NOMO-1 treated with dmso at 0.1 percent for 144 hours (cell line): ENCODE results near the gene PCYT1B.
A peak's percentile ranks its signal among the peaks of the same experiment; 100 is the strongest.
"Not testable (repeated sequence)": the region's sequence is repeated elsewhere in the genome, so short reads cannot be mapped to it uniquely, and the experiment has no call there.

Experiments used
- DNase-seq: peaks from one replicate; lab custom pipeline; 2025; ENCODE audit not compliant: unreplicated experiment; lab: John Stamatoyannopoulos, UW

PCYT1B gene

DNA sequence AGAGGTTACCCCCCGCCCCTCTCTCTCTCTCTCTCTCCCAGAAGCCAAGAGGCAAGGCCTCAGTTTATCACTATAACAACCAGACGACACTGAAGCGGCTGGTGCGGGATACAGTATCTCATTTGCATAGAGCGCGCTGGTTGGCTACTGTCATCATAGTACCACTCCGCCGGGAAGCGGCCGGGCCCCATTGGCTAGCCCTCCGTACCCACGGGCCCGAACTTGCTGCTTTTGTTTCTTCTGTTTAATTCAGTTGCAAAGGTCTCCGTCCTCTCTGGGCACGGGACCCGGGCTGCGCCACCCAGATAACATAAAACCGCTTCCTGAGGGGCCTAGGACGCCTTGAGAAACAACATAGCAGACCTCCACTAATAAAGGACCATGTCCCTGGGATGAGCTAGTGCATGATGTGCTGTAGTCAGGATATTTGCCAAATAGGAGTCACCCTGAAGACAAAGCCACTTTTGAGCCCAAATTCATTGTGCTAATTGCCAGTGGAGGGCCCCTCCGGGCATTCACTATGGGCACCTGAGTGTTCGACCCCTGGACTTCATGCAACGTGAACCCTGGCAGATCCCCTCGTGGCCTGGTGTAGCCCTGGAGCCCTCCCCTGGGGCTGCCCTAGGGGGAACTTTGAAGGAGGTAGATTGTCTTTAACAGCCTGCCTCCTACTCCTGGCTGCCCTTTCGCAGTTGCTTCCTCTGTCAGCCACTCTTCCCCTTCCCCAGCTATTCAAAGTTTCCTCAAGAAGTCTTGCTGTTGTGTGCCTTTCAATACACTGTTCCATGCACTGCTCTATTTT lies at the start of gene PCYT1B:
PCYT1B (minus strand) TSS at position 91 of the 802 bp plus-strand sequence. CDS start 242 bp downstream, outside the sequence.
- DNase-seq = no peak

DNA sequence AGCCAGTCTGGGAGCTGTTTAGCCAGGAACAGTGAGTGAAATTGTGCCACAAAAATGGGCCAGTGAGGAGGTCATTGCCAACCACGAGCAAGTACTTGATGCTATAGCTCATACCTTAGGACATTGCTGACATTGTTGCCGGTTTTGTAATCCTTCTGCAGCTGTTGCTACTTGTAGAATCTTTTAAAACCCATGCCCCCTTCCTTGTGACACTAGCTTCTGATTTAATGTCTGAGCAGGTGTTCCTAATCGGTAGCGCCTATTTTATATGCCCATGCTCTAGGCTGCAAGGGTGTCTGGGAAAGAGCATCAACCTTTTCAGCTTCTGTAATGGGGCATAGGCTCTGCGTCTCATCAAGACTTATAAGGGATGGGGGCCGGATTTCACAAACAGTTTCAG lies 49.1 kb upstream of the PCYT1B start:
- no peak for DNase-seq

DNA sequence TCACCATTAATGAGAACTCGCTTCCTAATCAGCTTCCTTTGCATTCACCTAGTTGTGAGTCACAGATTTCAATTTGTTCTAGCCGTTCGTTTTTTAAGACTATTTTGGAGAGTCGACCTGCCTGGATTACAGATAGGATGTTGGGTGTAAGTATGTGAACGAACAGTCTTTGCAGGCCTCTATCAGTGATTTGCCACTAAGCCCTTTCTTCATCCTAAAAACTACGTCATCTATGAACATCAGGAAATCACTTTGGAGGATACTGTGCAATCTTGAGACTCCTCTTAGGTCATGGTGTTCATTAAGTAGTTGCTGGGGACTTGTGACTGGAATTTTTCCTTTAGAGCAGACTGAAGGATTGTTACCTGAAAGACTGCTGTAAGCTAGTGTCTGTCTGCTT lies 47.7 kb upstream of the PCYT1B start:
- no peak for DNase-seq

DNA sequence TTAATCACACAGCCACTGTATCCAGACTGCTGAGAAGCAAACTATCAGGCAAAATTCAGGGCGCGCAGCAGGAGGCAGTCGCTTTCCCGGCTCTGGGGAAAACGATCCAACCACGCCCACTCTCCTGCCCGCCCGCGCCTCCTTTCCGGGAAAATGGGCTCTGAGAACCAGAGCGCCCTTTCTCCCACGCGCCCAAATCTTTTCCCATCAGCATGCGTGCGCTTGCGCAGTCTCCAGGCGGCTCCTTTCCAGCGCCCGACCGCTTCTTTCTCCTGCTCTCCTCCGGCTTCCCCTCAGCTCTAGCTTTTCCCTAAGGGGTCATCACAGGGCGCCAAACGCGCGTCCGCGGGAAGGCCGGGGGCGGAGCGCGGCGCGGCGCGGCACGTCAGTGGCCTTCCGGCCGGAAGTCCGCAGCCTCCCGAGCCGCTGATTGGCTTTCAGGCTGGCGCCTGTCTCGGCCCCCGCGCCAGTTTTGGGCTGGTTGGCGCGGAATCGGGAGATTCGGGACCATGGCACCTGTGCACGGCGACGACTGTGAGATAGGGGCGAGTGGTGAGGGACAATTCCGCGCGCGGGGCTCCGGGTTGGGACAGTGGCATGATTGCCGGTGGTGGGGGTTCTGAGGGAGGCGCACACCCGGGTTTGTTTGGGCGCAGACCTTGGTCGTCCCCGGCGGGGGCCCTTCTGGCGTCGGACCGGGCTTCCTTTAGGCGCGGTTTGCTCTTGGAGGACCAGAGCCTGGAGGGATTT lies 46.5 kb upstream of the PCYT1B start, which contains the start of gene POLA1:
POLA1 (plus strand) TSS at position 466 of the 750 bp plus-strand sequence; CDS start at position 510, 44 bp downstream.
- DNase-seq = peak; percentile 84

DNA sequence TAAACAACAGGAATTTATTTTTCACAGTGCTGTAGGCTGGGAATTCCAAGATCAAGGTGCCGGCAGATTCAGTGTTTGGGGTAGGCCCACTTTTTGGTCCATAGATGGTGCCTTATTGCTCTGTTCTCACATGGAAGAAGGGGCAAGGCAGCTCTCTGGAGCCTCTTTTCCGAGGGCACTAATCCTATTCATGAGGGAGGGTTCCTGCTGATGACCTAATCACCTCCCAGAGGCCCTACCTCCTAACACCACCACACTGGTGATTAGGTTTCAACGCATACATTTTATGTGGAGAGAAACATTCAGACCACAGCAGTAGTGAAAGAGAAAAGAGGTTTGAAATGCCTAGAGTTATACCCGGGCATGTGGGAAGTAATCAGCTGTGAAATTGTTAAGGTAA lies 45.2 kb upstream of the PCYT1B start:
- DNase-seq = no peak

DNA sequence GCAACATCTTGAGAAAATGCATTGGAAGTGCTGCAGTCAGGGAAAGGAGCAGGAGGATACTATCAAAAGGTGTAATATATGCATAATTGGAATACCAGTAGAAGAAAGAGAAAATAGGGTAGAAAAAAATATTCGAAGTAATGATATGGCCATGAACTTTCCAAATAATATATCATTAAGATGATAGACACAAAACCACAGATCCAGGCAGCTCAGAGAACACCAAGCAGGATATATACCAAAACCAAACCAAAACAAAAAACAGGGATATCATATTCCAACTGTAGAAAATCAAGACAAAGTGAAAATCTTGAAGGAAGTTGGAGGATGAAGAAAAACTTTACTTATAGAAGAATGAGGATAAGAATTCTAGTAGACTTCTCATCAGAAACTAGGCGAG lies 36.9 kb upstream of the PCYT1B start:
- DNase-seq = no peak

DNA sequence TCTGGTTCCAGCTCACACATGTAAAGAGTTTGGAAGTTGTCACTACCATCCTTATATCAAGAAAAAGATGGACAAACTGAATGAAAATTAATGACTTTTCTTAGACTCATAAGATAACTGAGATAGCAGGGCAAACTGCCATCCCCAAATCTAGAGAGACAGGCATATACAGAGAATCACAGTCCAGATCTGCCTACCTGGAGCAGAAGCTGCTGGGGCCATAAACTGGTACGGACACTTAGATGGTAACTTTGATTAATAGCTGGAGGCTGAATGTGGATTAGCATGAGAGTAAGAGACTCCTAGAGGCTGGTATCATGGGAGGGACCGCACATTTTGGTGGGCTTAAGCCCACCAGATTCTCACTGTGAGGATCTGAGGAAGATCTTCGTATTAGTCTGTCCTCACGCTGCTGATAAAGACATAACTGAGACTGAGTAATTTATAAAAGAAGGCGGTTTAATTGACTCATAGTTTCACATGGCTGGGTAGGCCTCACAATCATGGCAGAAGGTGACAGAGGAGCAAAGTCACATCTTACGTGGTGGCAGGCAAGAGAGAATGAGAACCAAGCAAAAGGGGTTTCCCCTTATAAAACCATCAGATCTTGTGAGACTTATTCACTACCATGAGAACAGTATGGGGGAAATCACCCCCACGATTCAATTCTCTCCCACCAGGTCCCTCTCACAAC lies 35.7 kb upstream of the PCYT1B start:
- DNase-seq = no peak

DNA sequence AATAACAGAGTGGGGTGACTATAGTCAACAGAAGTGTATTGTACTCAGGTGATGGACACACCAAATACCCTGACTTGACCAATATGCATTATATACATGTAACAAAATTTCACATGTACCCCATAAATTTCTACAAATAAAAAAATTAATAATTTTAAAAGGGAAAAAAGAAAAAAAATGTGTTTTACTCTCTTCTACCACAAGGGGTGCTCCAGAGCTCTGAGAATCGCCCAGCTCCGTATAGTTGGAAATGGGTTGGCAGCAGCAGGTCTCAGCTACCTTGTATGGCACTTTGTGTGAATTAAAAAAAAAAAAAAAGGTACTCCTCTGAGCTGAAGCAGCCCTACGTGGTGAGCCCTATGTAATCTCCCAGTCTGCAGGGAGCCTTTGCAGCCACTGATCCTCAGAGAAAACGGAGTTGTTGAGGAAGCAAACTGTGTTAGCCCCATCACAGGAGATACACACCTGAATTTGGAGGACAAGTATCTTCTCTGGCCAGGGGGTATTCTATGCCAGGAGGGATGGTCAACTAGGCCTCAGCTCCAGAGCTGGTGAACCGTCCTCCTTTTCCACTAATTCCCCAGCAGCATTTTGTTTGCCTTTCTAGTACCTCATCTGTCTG lies 29.4 kb upstream of the PCYT1B start:
- no peak for DNase-seq

DNA sequence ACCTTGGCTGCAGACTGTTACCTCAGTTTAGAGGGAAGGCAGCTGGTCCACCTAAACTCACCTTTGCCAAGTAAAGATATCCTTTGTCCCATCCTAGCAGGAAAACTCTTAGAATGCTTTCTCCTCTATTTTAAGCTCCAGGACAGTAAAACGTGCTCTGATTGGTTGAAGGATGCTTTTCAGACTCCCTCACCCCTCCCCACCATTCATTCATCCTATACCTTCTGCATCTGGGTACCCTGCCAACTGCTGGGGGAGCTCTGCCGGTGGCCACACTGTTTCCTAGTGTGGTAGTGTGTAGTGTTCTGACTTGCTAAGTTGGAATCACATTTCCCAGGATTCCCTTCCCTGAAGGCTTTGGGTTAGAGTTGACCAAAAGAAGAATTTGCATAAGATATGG lies 26.3 kb upstream of the PCYT1B start:
- no peak for DNase-seq

DNA sequence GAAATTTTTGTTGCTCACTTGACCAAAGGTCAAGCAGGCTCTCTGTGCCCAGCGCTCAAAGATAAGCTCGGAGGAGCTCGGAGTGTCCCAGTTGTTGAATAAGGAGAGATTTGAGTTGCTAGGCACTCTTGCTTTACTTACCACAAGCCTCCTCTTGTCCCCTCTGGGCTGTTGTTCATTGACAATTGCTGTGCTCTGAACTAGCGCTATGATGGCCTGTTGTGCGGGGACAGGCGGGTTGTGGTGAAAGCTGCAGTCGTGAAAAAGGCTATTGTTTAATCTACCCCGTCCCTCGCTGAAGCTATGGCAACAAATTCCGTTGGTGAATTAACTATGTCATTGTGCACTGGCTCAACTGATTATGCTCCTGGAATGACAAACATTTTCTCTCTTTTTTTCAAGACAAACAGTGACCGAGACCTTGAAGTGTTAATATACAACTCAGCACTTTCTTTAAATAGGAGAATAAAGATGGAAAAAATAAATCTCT lies 25.6 kb upstream of the PCYT1B start:
- no peak for DNase-seq

DNA sequence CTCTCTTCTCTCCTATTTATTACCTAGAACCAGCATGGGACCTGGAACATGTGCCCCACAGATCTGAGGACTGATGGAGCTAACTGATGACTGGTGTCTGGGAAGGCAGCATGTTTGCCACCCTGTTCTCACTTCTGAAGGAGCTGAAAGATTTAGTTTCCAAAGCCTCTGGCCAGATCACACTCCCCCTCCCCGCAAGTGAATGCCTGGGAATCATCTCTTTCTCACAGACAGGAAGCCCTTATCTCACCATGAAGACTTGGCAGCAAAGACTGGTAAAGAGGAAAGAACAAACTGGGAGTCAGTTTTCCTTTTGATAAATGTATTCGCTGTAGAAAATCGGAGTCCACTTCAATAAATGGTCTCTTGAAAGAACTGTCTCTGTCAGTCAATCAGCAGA lies 21.0 kb upstream of the PCYT1B start:
- no peak for DNase-seq

DNA sequence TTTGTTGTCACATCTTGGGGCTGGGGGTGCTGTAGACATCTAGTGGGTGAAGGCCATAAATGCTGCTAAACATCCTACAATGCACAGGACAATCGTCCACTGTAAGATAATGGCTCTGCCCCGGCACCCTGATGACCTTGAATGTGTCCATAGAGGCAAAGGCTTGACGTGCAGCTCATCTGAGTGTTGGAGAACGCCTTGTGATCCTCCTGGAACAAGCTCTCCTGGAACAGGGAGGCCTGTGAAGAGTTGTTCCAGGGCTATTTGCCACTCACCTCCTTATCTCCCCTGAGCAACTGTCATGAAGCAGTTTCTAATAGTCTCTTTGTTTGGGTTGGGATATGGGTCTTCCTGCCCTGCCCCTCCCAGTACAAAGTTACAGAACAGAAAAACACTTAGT lies 15.2 kb upstream of the PCYT1B start:
- no peak for DNase-seq

DNA sequence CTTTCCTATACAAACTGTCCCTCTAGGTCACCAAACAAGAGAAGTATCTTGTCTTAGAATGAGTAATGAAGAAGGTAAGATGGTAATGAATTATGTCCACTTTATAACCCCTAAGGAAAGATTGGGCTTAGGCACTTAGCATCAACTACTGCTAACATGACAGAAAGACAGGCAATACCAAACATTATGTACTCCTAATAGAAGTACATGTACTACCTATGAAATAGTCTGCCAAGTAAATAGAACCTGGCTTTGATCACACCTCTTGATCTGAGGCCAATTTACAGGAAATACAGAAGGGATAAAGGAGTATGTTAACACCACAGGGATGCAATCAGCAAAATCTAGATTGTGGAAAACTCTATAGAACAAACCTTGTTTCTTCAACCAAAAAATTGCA lies 14.1 kb upstream of the PCYT1B start:
- no peak for DNase-seq

DNA sequence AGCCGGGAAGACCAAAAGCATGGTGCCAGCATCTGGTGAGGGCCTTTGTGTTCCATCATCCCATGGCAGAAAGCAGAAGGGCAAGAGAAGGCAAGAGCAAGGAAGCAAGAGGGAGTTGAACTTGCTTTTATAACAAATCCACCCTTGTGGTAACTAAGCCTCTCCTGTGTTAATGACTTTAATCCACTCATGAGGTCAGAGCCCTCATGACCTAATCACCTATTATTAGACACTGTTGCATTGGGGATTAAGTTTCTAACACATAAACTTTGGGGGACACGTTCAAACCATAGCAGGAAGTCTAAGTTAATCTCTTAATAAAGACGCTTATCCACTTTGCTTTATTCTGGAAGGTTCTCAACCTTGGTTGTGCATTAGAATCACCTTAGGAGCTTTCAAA lies 12.5 kb upstream of the PCYT1B start:
- DNase-seq = no peak

DNA sequence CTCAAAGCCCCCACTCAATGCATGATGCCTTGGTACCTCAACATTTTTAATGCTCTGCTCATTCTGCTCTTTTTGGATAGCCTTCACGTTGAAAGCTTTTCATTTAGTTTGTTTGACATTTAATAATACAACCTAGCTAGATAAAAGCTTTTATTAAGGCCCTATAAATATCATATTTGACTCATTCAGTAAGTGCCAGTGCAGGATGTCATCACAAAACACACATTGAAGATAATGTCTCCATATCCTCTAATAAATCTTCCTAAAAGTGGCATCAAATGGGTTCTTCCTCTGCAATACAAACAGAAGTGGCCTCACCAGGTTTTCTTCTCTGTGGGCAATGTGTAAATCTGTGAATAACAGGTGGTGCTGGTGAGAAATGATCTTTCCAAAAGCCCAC lies 12.0 kb upstream of the PCYT1B start:
- DNase-seq = no peak

DNA sequence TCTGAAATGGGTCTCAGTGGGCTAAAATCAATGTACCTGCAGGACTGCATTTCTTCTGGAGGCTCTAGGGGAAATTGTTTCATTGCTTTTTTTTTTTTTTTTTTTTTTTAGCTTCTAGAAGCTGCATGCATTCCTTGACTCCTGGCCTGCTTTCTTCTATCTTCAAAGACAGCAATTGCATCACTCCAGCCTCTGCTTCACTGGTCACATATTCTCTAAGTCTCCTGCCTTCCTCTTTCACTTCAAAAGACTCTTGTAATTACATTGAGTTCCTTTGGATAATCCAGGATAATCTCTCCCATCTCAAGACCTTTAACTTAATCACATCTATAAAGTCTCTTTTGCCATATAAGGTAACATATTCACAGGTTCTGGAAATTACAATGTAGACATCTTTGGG lies 11.3 kb upstream of the PCYT1B start:
- no peak for DNase-seq

DNA sequence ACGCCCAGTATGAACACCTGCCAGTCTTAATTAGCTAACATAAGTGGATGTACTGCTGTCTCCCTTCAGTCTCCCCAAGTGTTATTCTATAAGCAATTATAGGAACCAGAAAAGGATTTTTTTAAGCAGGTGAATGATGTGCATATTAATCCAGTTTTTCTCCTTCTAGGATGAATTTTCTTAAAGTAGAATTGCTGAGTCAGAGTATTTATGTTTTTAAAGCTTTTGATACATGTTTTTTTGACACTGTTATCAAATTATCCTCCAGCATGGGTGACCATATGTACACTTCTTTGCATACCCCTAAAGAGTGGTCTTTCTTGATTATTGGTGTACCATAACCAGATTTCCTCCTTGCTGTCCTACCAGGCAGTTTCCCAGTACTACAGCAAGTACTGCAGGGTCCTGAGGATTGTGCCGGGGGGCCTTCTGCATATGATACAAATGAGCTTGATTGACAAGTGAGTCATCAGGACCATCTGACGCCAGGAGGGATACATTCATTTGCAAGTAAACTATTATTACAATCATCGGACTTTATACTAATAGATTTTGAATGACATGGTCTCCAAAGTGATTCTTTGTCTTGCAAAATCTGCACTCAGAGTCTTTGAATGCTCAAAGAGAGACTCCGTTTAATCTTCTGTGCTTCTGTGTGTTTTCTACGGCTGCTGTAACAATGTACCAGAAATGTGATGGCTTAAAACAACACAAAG lies 10.7 kb upstream of the PCYT1B start:
- no peak for DNase-seq

DNA sequence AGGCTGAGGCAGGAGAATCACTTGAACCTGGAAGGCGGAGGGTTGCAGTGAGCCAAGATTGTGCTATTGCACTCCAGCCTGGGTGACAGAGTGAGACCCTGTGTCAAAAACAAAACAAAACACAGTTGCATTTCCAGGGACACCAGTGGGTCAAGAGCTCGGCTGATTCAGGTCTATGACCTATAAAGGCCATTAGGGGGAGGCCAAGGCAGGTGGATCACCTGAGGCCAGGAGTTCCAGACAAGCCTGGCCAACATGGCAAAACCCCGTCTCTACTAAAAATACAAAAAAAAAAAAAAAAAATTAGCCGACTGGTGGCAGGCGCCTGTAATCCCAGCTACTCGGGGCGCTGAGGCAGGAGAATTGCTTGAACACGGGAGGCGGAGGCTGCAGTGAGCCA lies 8.5 kb upstream of the PCYT1B start:
- not testable (repeated sequence) for DNase-seq

DNA sequence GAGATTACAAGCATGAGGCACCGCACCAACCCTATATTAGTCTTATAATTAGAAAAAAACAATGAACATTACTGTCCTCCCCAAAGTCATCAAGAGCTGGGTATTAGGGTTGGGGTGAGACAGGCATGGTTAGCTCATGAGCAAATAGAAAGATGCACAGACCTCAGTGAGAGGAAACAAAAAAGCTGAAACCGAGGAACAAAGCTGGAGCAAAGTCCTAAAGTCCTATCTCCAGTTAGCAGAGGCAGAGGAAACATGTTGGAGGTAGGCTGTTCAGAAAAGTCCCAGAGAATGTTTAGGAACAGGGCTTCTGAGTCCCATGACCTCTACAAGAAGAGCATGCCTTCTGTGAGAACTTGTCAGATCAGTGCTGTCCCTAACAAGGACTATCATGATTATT lies 4.6 kb upstream of the PCYT1B start:
- DNase-seq = no peak

DNA sequence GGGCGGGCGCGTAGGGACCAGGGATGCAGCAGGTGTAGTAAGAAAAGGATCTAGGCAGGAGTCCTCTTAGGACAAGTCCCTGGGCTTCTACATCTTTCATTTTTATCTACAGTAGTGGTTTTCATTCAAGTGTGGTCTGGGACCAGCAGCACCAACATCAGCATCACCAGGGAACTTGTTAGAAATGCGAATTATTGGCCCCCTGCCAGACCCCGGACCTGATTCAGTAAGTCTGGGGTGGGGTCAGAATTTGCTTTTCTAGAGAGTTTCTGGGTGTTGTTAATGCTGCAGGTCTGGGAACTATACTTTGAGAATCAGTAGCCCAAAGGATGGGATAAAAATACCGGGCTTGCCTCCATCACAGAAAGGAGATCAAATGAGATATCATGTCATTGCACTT lies 1.3 kb upstream of the PCYT1B start:
- no peak for DNase-seq
